GM12878 (cell line): ENCODE results near the gene STRN4. TPM values are rescaled to one million over a fixed set of nuclear protein-coding genes. Genes with fewer than 3 reads are reported as not detected.

Source experiments
- ATF7 ChIP-seq: fragments of 450-650 bp; IDR thresholded peaks from 2 replicates; pipeline ENCODE4 v1.6.1; 2016; ENCODE audit warnings: low read depth, mild to moderate bottlenecking
- BACH1 ChIP-seq: fragments of 450-650 bp; IDR thresholded peaks from 2 replicates; pipeline ENCODE4 v1.6.1; 2017; ENCODE audit warnings: mild to moderate bottlenecking, borderline replicate concordance
- CREB1 ChIP-seq: IDR thresholded peaks from 2 replicates; pipeline ENCODE4 v1.6.1; 2012; ENCODE audit warnings: low read depth, mild to moderate bottlenecking, inconsistent platforms
- CUX1 ChIP-seq: IDR thresholded peaks from 2 replicates; pipeline ENCODE4 v1.6.1; 2012; ENCODE audit warnings: improper control_type of control experiment, low read depth, low read length; ENCODE audit not compliant: insufficient replicate concordance
- DPF2 ChIP-seq: fragments of 450-650 bp; IDR thresholded peaks from 2 replicates; pipeline ENCODE4 v1.6.1; 2017; ENCODE audit warnings: mild to moderate bottlenecking
- EED ChIP-seq: sonication (generic); IDR thresholded peaks from 2 replicates; pipeline ENCODE4 v1.6.1; 2016; ENCODE audit warnings: antibody characterized with exemption, low read depth
- ETV6 ChIP-seq, 2 experiments: fragments of 450-650 bp in 1 of 2; IDR thresholded peaks in 1 of 2; conservative IDR thresholded peaks in 1 of 2; 2 replicates each; pipeline ENCODE4 v1.6.1; 2014; ENCODE audit warnings: antibody characterized with exemption in 1 of 2, borderline replicate concordance in 1 of 2, low read depth in 1 of 2, mild to moderate bottlenecking in 1 of 2, moderate library complexity in 1 of 2
- IKZF1 ChIP-seq: fragments of 450-650 bp; conservative IDR thresholded peaks from 2 replicates; pipeline ENCODE4 v1.6.1; 2017; ENCODE audit warnings: antibody characterized with exemption, mild to moderate bottlenecking
- IRF4 ChIP-seq: IDR thresholded peaks from 2 replicates; pipeline ENCODE4 v1.6.1; 2011; ENCODE audit warnings: low read depth, low read length
- MEF2A ChIP-seq: IDR thresholded peaks from 2 replicates; pipeline ENCODE4 v1.6.1; 2011; ENCODE audit warnings: low read depth, mild to moderate bottlenecking, low read length, moderate library complexity; ENCODE audit not compliant: insufficient read depth
- MXI1 ChIP-seq: fragments of 150-350 bp; IDR thresholded peaks from 2 replicates; pipeline ENCODE4 v1.6.1; 2011; ENCODE audit warnings: low read depth, mild to moderate bottlenecking, inconsistent platforms, low read length, improper control_type of control experiment
- NFIC ChIP-seq: IDR thresholded peaks from 2 replicates; pipeline ENCODE4 v1.6.1; 2012; ENCODE audit warnings: low read depth, mild to moderate bottlenecking, inconsistent platforms, low read length, moderate library complexity
- NKRF ChIP-seq: fragments of 450-650 bp; conservative IDR thresholded peaks from 2 replicates; pipeline ENCODE4 v1.6.1; 2017; ENCODE audit warnings: mild to moderate bottlenecking, moderate library complexity
- NR2C1 ChIP-seq: fragments of 450-650 bp; IDR thresholded peaks from 2 replicates; pipeline ENCODE4 v1.6.1; 2017; ENCODE audit warnings: antibody characterized with exemption, mild to moderate bottlenecking, moderate library complexity
- RELB ChIP-seq: fragments of 450-650 bp; IDR thresholded peaks from 2 replicates; pipeline ENCODE4 v1.6.1; 2017; ENCODE audit warnings: low read depth, mild to moderate bottlenecking, moderate library complexity
- SIN3A ChIP-seq: IDR thresholded peaks from 2 replicates; pipeline ENCODE4 v1.6.1; 2012; ENCODE audit warnings: low read depth, low read length, improper control_type of control experiment
- SRF ChIP-seq, 2 experiments: IDR thresholded peaks; 2 replicates each; pipeline ENCODE4 v1.6.1; 2011; ENCODE audit warnings: low read depth in 2 of 2, low read length in 2 of 2, mild to moderate bottlenecking in 1 of 2, moderate library complexity in 1 of 2
- TCF12 ChIP-seq: IDR thresholded peaks from 2 replicates; pipeline ENCODE4 v1.6.1; 2011; ENCODE audit warnings: low read depth, mild to moderate bottlenecking, low read length
- TCF3 ChIP-seq: IDR thresholded peaks from 2 replicates; pipeline ENCODE4 v1.6.1; 2012; ENCODE audit warnings: low read depth, mild to moderate bottlenecking, low read length, borderline replicate concordance; ENCODE audit not compliant: insufficient read depth
- WRNIP1 ChIP-seq: IDR thresholded peaks from 2 replicates; pipeline ENCODE4 v1.6.1; 2011; ENCODE audit warnings: low read depth, low read length, improper control_type of control experiment, borderline replicate concordance
- ZNF217 ChIP-seq: fragments of 450-650 bp; IDR thresholded peaks from 2 replicates; pipeline ENCODE4 v1.6.1; 2017; ENCODE audit warnings: antibody characterized with exemption, mild to moderate bottlenecking
- polyA plus RNA-seq, 11 experiments: library from polyadenylated mRNA; depleted of rRNA in 4 of 11; unstranded in 6 of 11; stranded (reverse) in 5 of 11; fragments of >200 nt; fragmentation: Nextera tagmentation in 4 of 11; fragmentation: Illumina TruSeq in 1 of 11; extraction: Ambion mirVana in 4 of 11; extraction: Trizol in 1 of 11; gene quantifications; 1 replicate in 1 of 11; 2 replicates in 10 of 11; pipeline versions ENCODE4 v1.2.1 to v1.2.3, GENCODE V29; 2011 to 2016; ENCODE audit warnings: inconsistent platforms in 2 of 11, missing spikeins in 2 of 11, low read depth in 1 of 11
- total RNA-seq, 4 experiments: library from RNA; depleted of rRNA in 3 of 4; stranded (reverse); fragments of >200 nt in 3 of 4; fragmentation: Illumina TruSeq in 1 of 4; extraction: Trizol in 1 of 4; gene quantifications; 2 replicates each; pipeline versions ENCODE4 v1.2.1 to v1.2.3, GENCODE V29; 2013 to 2021

STRN4 gene
- total and polyA plus RNA-seq, 10 of the 15 experiments (the other 5 are each of a cell fraction or from before 2014, with no cell fraction given): 0.42 to 62.8 (median 22.5) TPM

GRCh38 chr19:46786236-46787039, 40.2 kb upstream of the STRN4 start (continued):
- TF ChIP-seq NKRF (peak; percentile 50), IKZF1 (peak; percentile 91), SIN3A (peak; percentile 85), TCF3 (0 out of 2 replicates have a peak, but pooled peaks have one; percentile 12), IRF4 (no peak), BACH1 (peak; percentile 93), DPF2 (0 out of 2 replicates have a peak, but pooled peaks have one; percentile 60), ATF7 (peak; percentile 1; the same call in 1 of the 2 replicates), CREB1 (0 out of 2 replicates have a peak, but pooled peaks have one; percentile 43), MEF2A (0 out of 2 replicates have a peak, but pooled peaks have one; percentile 28), NR2C1 (no peak), ZNF217 (no peak), MXI1 (peak; percentile 76), CUX1 (no peak), ETV6 (conservative IDR thresholded peaks at IDR 0.05 in 1 of 2, IDR thresholded peaks at IDR 0.05 in 1 of 2; ENCODE audit: borderline replicate concordance in 1 of 2, low read depth in 1 of 2) (peak in 1 of 2 experiments; percentile 99; a peak in 2 of 4 replicates), RELB (peak; percentile 30; the same call in 1 of the 2 replicates), WRNIP1 (no peak), NFIC (0 out of 2 replicates have a peak, but pooled peaks have one; percentile 14), TCF12 (peak; percentile 25; the same call in 1 of the 2 replicates), EED (0 out of 2 replicates have a peak, but pooled peaks have one; percentile 22), SRF (IDR thresholded peaks at IDR 0.05; ENCODE audit: low read depth in 2 of 2, low read length in 2 of 2) (no peak)
